Stimulated activated CD8-positive, alpha-beta memory T cell treated with anti-CD3 and anti-CD28 coated beads, Interleukin-4, amount 100 ng/mL, for 48 hours (primary cell): ENCODE measurements around the gene SALL1.

ENCODE experiments used
- DNase-seq: peaks from one replicate; pipeline ENCODE4 v3.0.0-alpha.2; 2020

The SALL1 gene

DNA sequence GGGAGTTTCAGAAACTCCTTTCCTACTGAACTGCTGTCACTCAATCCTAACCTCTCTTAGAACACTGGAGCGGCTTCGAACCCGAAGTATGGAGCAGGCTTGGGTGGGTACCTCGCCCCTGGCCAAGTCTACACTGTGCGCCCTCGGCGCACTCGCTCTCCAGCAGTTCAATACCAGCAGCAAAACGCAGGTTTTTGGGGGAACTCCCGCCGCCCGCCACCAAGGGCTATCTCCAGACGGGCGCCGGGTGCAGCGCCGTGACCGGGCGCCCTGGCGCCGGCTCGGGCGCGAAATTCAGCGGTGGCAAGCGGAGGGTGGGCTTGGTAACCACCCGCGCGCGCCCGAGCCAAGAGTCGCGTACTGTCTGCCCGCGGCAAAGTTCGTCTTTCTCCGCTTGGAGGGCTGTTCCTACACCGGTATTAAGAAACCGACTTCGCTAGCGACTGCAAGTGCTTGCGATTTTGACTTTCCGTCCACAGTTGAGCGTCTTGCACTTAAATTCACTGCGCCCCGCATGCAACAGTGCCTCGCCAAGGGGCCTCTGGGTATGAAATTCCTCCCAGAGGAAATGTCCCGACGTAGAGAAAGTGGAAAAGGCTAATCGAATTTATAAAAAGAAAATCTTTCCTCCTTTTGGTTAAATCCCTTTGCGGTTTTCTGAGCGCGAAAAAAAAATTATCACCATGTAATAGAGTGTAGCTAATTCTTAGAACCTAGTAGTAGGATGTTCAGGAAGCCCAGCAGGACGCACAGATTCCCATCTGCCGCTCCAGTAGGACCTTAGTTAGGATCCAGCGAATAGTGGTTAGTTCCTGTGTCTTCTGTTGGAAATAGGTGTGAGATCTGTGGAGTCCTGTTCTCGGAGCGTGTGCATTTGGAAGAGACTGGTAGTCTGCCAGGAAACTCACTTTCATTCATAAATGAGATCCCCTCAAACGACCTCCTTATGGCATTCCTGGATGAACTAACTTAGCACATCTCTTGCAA lies 5.0 kb upstream of the SALL1 start:
- no peak for DNase-seq

DNA sequence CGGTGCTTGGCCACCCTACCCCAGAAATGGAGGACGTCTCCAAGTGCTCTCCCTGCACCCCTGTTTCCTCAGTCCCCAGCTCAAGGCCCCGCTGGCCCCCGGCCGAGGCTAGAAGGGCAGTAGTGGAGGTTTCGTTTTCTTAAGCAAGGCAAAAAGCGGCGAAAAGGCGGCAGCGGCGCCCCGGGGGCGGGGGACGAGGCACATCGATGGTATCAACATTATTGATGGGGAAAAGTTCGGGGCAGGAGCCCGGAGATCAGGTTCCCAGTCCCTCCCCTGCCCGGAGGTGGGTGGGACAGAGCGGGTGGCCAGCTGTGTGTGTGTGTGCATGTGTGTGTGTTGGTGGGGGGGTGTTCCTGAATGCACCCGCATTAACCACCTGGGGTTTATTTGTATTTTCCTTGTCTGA lies 4.1 kb upstream of the SALL1 start:
- no peak for DNase-seq

DNA sequence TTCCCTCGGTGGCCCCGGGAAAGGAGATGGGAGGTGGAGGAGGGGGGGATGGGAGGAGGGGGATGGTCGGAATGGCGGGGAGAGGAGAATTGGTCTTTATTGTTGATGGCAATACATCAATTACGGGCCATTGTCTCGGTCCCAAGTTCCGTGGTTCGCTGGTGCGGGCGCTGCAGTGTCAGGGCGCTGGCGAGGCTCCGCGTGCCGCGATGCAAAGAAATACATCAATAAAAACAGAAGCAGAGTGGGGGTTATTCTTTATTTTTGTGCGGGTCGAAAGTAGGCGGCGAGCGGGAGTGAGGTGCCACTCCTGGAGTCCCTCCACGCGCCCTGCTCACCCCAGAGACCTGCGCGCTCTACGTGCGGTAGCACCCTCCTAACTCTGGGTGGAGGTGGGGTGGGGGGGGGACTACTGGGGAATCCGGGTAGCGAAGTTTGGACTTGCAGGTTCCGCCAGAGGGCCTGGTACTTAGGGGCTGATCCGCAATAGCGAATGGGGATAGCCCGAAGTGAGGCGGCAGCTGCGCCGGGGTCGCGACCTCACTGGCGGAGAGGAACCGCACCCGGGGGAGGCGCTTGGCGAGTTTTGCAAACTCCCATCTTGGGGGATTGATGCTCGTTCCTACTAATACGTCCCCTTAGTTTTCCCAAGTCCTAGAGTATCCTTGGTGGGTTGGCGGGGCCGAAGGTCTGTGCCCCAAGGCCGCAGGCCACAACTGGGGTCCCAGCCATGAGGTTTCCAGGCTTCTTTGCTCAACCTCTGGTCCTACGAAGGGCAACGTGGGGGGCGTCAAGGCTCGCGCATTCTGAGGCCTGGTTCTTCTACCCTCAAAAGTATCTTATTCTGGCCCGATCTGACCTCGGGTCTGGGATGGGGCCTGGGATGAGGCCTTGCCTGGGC lies 3.5 kb upstream of the SALL1 start:
- no peak for DNase-seq

DNA sequence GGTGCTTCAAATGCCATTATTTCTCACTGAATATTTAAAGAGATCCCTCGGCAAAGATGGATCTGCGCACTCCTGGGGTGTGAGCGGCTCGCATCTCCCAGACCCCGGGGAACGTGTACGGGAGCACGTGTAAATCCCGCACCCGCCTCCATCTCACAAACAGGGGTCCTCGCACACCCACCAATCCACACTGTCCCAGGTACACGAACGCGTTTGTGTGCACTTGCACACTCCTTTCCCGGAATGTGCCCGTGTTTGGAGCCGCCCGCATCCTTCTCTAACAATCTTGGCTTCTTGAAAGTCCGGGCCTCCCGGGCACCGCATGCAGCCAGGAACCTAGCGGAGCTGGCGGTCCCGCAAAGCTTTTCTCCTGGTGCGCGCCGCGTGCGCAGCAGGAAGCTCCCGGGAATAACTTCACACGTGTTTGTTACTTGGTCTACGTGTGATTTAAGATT lies 2.5 kb upstream of the SALL1 start:
- DNase-seq = no peak

DNA sequence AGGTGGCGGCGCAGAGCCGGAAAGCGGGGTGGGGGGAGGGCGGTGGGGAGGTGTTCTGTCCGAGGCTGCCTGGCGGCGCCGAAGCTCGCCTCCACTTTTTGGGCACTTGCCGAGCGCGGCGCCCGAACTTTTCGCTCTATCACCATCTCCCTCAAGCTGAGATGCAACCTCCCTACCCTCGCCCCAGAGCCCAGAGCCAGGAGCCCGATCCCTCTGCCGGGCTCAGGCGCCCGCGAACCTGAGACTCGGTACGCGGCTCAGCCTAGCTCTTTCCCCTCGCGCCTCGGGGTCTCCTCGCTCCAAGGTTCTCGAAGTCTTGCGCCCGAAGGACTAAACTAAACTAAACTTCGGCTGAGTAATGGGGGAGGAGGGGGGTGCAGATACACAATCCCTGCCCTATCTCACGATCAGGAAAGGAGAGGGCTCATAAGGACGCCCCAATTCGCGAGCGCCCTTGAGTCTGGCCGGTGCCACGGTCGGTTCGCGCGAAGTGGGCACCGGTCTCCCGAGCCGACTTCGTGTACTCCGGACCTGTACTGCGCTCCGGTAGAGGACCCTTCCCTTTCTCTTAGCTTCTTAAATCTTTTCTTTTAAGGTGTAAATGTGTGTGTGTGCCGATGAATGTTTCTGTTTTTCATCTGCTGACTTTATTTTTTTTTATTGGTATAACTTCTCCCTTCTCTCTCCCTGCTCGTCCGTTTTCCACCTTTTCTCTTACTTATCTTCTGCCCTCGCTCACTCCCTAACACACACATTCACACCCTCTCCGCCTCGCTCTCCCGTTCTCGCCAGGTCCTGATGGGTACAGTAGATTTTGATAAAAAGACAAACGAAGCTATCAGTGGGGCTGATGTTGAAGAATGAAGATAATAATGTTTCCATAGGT lies 1.9 kb upstream of the SALL1 start:
- no peak for DNase-seq

DNA sequence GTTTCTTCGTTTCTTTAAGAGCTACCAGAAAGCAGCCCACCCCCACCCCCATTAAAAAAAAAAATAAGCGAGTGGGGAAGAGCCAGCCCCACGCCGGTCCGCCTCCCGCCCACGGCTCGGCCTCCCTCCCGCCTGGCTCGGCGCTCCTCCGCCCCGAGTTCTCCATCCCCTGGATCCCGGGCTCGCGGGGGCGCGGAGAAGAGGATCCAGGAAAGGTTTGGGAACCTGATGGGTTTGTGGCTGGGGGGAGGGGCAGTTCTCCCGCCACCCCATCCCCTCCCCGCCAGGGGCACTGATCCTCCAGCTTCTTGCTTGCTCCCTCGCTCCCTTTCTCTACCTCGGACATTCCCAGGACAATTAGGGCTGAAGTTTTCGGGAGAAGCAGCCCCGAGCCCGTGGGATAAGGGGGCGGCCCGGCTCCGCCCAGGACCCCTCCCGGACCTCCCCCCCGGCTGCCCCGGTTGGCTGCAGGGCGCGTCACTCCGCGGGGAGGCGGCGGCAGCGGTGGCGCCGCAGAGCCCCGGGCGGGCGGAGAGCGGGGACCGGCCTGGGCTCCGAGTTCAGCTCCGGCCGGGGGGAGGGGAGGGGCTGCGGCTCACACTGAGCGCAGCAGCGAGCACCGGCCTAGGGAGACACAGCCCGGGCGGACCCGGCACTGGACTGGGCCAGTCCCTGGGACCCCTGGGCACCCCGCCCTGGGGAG lies 1.0 kb upstream of the SALL1 start:
- no peak for DNase-seq

DNA sequence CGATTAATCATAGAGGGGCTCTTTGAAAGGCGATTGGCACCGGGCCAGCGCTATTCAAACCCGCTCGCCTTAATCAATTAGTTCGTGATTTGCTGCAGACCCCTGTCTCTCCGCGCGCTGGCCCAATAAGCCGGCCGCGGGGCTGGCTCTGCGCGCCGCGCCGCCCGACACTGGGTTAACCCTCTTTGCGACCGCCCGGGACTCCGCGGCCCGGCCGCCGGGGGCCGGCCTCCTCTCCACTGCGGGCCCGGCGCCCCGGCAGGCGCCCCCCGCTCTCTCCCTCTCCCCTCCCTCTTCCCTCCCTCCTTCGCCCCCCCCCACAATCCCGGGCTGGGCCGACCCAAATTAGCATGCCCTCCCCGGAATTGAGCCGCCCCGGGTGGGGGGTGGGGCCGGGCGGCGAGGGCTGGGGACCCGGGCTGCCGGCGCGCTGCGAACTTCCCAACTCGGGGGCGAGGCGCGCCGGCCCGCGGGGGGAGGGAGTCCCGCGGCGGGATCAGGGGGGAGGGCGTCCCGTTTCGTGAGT lies 428 bp upstream of the SALL1 start:
- DNase-seq = no peak

DNA sequence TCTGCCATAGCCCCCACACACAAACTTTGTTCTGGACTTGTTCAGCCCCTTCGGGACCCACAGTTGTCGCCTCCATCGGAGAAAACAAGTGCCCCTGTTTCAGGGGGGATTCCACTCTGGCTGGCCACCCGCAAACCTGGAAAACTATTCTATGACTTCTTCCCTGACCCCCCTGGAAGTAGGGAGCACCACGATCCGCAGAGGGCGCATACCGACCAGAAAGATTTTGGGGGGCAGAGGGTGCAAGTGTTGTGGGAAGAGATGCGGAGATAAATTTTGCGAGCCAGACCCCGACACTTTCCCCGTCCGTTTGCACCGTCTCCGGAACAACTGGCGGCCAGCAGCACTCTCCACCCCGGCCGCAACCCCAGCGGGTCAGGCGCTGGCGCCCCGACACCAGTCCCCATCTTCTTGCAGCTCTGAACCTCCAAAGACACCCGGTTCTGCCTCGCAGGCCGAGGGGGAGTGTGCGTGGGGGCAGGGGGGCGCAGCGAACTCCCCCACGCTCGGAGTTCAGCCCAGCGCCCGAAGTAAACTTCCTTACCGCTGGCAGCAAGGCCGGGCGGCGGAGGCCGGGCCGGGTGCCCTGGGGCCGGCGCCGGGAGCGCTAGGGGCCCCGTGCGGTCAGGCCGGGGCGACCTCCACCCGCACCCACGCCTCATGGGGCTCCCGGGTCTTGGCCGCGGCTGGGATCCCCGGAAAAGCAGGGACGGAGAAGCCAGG lies 744 bp downstream of the SALL1 start:
- DNase-seq = no peak

DNA sequence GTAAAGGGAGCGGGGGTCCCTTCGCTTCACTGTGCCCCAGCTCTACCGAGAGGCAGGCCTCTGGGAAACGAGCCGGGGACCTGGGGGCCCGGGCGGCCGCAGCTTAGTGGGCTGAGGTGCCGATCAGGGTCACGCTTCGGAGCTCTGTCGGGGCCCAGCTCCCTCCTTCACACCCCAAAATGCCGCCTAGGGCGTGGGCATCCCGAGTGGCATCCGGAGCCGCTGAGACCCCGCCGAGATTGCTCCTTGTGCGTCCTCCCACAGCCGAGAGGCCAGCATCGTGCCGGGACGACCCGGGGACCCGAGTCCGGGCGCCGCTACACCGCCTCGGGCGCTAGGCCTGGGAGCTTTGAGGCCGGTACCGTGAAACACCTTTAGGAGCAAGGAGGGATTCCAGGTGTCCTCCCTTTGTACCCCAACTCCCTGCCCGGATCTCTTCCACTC lies 1.3 kb downstream of the SALL1 start:
- no peak for DNase-seq

DNA sequence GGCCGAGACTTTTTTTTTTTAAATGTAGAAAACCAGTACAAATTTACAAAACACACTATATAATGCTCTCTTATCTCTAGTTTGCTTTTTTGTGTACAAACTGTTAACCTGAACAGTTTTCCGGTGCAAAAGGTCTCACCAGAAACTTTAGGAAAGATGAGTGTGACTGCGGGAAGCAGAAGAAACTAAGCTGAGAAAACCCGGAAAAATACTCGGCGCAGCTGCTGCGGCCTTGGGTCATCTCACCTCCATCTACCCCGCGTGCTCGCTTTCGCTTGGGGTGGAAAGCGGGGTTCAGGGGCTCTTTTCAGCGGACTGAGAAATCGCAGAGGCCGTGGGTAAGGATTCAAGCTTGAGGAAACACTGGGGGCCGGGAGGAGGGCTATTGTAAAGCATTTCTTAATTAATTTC lies 1.8 kb downstream of the SALL1 start:
- DNase-seq = no peak

DNA sequence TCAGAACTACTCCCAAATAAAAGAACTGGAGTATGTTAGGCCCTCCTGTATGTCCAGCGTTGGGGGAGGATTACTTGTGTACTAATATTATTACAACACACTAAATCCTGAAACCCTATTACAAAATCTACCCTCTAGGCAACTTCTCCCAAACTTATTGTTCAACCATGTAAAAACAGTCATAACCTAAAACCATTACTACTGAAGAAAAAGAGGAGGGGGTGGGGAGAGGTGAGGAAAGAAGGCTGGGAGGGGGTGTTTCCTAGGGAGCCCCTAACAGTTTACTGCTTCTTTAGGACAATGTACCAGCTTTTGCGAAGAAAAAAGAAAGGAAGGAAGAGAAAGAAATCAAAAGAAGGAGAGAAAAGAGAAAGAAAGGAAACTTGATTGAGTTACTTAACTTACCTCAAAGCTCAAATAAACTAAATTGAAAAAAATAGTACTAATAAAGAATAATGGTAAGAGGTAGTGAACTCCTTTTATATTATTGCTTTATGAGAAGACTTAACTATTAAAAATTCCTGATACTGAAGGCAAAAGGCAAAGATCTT lies 2.3 kb downstream of the SALL1 start:
- DNase-seq = no peak

DNA sequence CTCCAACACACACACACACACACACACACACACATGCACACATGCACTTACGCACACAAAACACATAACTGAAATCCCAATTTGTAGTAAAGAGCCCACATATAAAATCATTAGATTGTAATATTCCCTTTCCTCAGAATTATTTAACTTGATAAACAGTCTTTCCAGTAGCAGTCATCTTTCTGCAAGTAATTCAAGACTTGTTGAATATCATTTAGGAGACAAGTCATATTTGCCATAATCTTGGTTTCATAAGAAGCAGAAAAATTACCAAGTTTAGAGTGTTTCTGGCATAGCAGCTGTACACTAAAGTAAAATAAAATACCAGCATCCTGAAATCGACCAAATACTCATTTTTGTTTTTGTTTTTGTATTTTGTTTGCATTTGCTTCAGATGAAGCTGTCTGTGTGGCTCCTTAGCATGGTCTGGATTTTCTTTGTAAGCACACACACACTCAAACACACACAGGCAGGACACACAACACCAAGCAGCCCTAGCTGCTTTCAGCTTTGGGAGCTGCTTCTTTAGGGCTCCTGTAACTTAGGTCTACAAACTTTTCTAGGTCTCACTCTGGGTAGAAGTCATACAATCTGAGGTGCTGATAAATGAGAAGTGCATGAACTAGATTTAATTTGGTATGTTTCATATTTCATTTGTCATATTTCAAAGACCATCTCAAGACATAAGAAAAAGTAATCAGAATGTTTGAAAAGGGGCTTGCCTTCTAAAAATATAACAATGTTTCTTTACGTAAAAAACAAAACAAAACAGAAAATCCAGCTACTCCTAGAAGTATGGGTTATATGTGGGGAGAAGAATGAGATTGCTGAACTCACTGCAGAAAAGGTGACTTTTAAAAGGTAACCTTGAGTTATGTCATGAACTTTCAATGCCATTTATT lies 3.0 kb downstream of the SALL1 start:
- no peak for DNase-seq

DNA sequence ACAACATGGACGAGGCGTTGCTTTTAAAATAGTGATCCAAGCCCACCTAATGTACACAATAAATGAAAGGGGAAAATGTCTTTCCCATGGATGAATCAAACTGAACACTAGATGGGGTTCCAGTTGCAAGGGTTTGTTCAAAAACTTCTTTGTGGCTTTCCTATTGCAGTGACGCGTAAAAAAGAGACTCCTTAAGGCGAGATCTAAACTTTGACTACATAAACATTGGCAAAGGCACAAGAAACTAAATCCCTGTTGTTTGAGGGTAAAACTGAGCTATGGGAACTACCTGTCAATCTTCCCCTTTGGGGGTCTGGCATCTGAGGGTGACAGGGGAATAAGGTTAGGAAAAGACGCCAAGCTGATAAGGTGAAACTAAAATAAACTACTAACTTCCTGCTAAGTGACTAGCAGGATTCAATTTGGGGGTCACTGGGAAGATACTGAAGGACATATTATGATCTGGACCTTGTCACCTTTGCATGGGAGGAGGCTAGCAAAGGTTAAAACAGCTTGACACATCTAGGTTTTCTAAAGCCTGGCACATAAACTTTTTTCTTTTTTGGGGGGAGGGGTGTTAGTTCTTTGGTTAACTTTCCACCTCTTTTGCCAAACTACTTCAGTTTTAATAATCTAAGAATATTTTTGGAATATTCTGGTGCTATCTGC lies 4.7 kb downstream of the SALL1 start:
- DNase-seq = no peak

DNA sequence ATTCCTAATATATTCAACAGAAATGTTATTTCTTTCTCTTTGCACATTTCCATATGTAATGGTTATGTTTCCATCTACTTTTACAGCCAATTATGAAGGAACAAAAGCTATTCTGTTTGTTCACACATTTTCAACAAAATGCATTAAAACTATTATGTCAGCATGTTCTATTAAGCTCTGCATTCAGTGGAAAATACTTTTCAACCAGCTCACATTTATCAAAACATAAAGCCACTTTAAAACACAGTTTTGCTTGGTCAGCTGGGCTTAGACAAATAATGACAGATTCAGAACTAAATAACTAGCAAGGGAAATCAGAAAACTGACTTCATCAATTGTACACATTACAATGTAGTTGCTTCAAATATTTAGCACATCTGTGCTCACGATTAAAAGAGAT lies 6.9 kb downstream of the SALL1 start:
- DNase-seq = no peak

DNA sequence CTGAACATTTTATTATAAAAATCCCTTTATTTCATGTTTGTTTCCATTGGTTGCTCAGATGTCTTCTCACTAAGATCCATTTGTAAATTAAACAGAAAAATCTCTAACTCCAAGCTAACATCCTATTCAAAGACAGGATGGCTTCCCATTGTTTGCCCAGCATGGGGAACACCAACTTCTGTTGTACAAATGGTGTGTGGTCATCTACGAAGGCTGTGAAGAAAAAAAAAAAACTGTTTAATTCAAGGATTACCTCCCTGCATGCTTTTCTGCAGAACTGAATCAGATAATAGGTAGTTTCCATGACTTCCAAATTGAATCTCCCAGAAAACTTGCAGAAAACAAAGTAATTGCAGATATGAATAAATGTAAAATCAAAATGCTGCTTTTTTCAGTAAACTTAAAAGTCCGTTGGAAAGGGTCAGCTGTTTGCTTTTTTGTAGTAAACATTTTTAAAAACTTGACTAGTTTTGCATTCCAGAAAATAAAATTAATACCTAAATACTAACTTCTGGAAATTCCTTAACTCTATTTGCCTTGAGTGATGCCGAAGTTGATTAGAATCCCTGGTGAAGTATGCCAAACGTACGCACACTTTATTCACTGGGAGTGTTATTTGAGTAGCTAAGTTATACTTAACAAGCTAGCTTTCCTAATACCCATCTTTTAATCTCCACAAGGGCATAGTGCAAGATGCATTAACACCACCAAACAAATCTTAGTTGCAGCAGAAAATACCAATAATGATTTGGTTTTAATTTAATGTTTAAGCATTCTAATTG lies 7.7 kb downstream of the SALL1 start:
- DNase-seq = no peak

DNA sequence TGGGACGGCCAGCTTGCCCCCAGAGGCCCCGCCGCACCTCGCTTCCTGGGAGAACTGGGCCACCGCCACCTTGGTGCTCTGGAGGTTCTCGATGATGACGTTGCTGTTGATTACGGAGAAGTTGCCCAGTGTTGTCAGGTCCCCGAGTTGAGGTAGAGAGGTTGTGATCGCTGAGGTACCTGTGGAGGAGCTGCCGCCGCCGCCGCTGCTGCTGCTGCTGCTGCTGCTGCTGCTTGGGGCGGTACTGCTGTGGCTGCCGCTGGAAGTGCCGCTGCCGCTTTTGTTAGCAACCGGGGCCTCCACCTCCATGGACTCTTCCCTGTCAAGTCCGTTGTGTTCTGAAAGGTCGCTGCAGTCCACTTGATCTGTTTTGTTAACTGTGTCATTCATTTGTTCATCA lies 9.5 kb downstream of the SALL1 start:
- no peak for DNase-seq

DNA sequence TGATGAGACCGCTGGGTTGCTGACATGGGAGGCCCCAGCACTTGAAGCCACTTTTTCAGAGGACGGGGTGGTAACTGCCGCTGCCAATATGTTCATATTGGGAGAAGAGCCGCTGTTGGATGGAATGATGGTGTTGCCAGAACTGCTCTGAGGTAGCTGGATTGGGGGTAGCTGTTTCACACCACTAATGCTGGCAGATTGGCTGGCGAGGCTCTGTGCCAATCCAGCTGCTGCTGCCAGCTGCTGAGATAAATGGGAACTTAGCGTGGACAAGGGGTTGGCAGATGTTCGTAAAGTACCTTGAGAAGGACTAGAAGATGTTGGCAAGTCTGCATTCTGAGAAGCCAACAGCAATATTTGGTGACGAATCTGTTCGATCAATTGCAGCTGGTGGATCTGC lies 10.0 kb downstream of the SALL1 start:
- DNase-seq = no peak

DNA sequence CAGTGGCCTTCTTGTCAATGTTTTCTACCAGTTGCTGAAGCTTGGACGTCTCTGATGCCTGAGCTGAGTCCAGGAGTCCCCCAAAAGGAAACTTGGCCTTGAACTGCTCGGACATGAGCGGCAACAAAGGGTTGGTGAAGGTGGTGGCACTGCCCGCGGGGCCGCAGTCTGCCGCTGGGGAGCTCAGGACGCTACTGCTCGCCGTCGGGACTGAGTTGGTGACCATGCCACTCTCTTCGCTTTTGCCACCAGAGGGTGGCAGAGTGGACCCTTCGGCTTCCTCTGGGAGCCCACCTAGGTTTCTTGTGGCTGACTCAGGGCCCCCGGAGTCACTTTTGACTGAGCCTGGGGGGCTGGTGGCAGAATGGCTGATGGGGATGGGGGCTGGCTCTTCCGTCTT lies 11.0 kb downstream of the SALL1 start:
- no peak for DNase-seq
